Measurements from ENCODE around the gene MB. TPM values are rescaled to one million over a fixed set of nuclear protein-coding genes. Genes with fewer than 3 reads are reported as not detected.

The MB gene
- total RNA-seq, 4 donors from 2014 or later, result 4.3 to 17.8 (median 9.1) TPM

GRCh38 chr22:35598396-35598710 lies 18.8 kb downstream of the MB start:
- Histone ChIP-seq H3K36me3 (no peaks in the 10 kb centered on the region), H3K27ac (no peak overlapping the region)
- TF ChIP-seq POLR2A (IDR thresholded peaks at IDR 0.05) (no peak), EP300 (IDR thresholded peaks at IDR 0.05) (no peak), POLR2AphosphoS5 (IDR thresholded peaks at IDR 0.05) (no peak), CTCF (IDR thresholded peaks at IDR 0.05) (no peak)

GRCh38 chr22:35597692-35598395 lies 19.3 kb downstream of the MB start:
- H3K4me3 ChIP-seq, result no peak overlapping the region
- no peak for TF ChIP-seq CTCF (IDR thresholded peaks at IDR 0.05)
- TF ChIP-seq POLR2AphosphoS5 (IDR thresholded peaks at IDR 0.05), result no peak
- no peak for TF ChIP-seq POLR2A (IDR thresholded peaks at IDR 0.05)
- no peak for TF ChIP-seq EP300 (IDR thresholded peaks at IDR 0.05)
- DNase-seq (ENCODE audit: low spot score in 2 of 2), result no peak
- H3K36me3 ChIP-seq, result no peaks in the 10 kb centered on the region
- 95% methylated on average over 8 of the region's 16 CpGs for WGBS
- H3K9me3 ChIP-seq, result no peaks in the 10 kb centered on the region
- H3K27me3 ChIP-seq, result no peaks in the 10 kb centered on the region
- H3K27ac ChIP-seq, result no peak overlapping the region
- peaks cover 4% of the 10 kb centered on the region for H3K4me1 ChIP-seq

More at GRCh38 chr22:35598396-35598710, 18.8 kb downstream of the MB start:
- 89% methylated on average over 3 of the region's 4 CpGs for WGBS
- H3K9me3 ChIP-seq, result no peaks in the 10 kb centered on the region
- no peak for DNase-seq (ENCODE audit: low spot score in 2 of 2)
- no peak overlapping the region for H3K4me3 ChIP-seq
- H3K27me3 ChIP-seq, result no peaks in the 10 kb centered on the region
- H3K4me1 ChIP-seq, result peaks cover 4% of the 10 kb centered on the region

GRCh38 chr22:35596821-35597220 lies 20.3 kb downstream of the MB start:
- Histone ChIP-seq H3K9me3 (no peaks in the 10 kb centered on the region), H3K27me3 (no peaks in the 10 kb centered on the region), H3K27ac (no peak overlapping the region), H3K36me3 (no peaks in the 10 kb centered on the region), H3K4me3 (no peak overlapping the region), H3K4me1 (no peaks in the 10 kb centered on the region)
- DNase-seq (ENCODE audit: low spot score in 2 of 2), result no peak
- TF ChIP-seq POLR2A (IDR thresholded peaks at IDR 0.05) (no peak), EP300 (IDR thresholded peaks at IDR 0.05) (no peak), POLR2AphosphoS5 (IDR thresholded peaks at IDR 0.05) (no peak), CTCF (IDR thresholded peaks at IDR 0.05) (no peak)
- WGBS, result 71% methylated on average over 7 of the region's 7 CpGs

- H3K27me3 ChIP-seq, result no peaks in the 10 kb centered on the region
- no peak for DNase-seq (ENCODE audit: low spot score in 2 of 2)
- no peaks in the 10 kb centered on the region for H3K9me3 ChIP-seq
- 82% methylated on average over 5 of the region's 5 CpGs for WGBS
- H3K4me1 ChIP-seq, result no peaks in the 10 kb centered on the region
- H3K27ac ChIP-seq, result no peak overlapping the region
- H3K4me3 ChIP-seq, result no peak overlapping the region
- H3K36me3 ChIP-seq, result no peaks in the 10 kb centered on the region
- TF ChIP-seq CTCF (IDR thresholded peaks at IDR 0.05), result no peak
- TF ChIP-seq POLR2A (IDR thresholded peaks at IDR 0.05), result no peak
- no peak for TF ChIP-seq EP300 (IDR thresholded peaks at IDR 0.05)
Observed at GRCh38 chr22:35594686-35595085, 22.4 kb downstream of the MB start.

GRCh38 chr22:35593891-35594470 lies 23.1 kb downstream of the MB start:
- Histone ChIP-seq H3K27me3 (no peaks in the 10 kb centered on the region), H3K27ac (no peak overlapping the region), H3K4me1 (peaks cover 3% of the 10 kb centered on the region), H3K9me3 (no peaks in the 10 kb centered on the region), H3K4me3 (no peak overlapping the region), H3K36me3 (no peaks in the 10 kb centered on the region)
- DNase-seq (ENCODE audit: low spot score in 2 of 2), result no peak
- TF ChIP-seq EP300 (IDR thresholded peaks at IDR 0.05) (no peak), POLR2AphosphoS5 (IDR thresholded peaks at IDR 0.05) (no peak), POLR2A (IDR thresholded peaks at IDR 0.05) (no peak)
- WGBS, result 77% methylated on average over 14 of the region's 14 CpGs
